Neural crest cell (in vitro differentiated cells): ENCODE results near the gene MYO15B. TPM values are rescaled to one million over a fixed set of nuclear protein-coding genes. Genes with fewer than 3 reads are reported as not detected.

Experiments used
- DNase-seq: peaks from one replicate; pipeline ENCODE4 v3.0.0; 2021; ENCODE audit warnings: low read depth, mixed read lengths, low spot score
- H3K27ac Mint-ChIP-seq: one replicate; pipeline ENCODE4 v1.8.0; 2021; ENCODE audit warnings: mild to moderate bottlenecking, mixed read lengths; ENCODE audit not compliant: unreplicated experiment
- H3K27me3 Mint-ChIP-seq: 2 replicates; pipeline ENCODE4 v1.8.0; 2021; ENCODE audit warnings: low read depth, mild to moderate bottlenecking, mixed read lengths
- H3K36me3 Mint-ChIP-seq: 2 replicates; pipeline ENCODE4 v1.8.0; 2021; ENCODE audit warnings: low read depth, mild to moderate bottlenecking, mixed read lengths
- H3K4me1 Mint-ChIP-seq: 2 replicates; pipeline ENCODE4 v1.8.0; 2021; ENCODE audit warnings: mixed read lengths
- H3K4me3 Mint-ChIP-seq: one replicate; pipeline ENCODE4 v1.8.0; 2021; ENCODE audit warnings: mild to moderate bottlenecking, mixed read lengths
- H3K9me3 Mint-ChIP-seq: 2 replicates; pipeline ENCODE4 v1.8.0; 2021; ENCODE audit warnings: mixed read lengths
- CTCF ChIP-seq: fragments of 200-600 bp; sonication (generic); conservative IDR thresholded peaks from 2 replicates; pipeline ENCODE4 v1.5.0; 2021; ENCODE audit warnings: antibody characterized with exemption, mild to moderate bottlenecking
- total RNA-seq: library from RNA; stranded (reverse); gene quantifications from 2 replicates; pipeline ENCODE4 v1.2.1, GENCODE V29; 2021

MYO15B gene
- total RNA-seq, 1 donor from 2014 or later = 23.7 TPM

- Mint-ChIP-seq H3K27me3 (no peaks in the 10 kb centered on the region), H3K27ac (peak overlapping the region; percentile 68), H3K4me1 (no peaks in the 10 kb centered on the region), H3K9me3 (no peaks in the 10 kb centered on the region), H3K36me3 (no peaks in the 10 kb centered on the region), H3K4me3 (no peak overlapping the region)
- no peak for TF ChIP-seq CTCF
- DNase-seq = no peak
These were observed 15.5 kb downstream of the MYO15B start for GRCh38 chr17:75603123-75603522.

GRCh38 chr17:75604034-75604695, 16.6 kb downstream of the MYO15B start:
- no peak for DNase-seq
- no peaks in the 10 kb centered on the region for H3K9me3 Mint-ChIP-seq
- H3K4me3 Mint-ChIP-seq = no peak overlapping the region
- H3K27ac Mint-ChIP-seq = no peak overlapping the region
- H3K36me3 Mint-ChIP-seq = no peaks in the 10 kb centered on the region
- no peak for TF ChIP-seq CTCF
- H3K4me1 Mint-ChIP-seq = no peaks in the 10 kb centered on the region
- no peaks in the 10 kb centered on the region for H3K27me3 Mint-ChIP-seq

GRCh38 chr17:75605790-75606189, 18.2 kb downstream of the MYO15B start:
- Mint-ChIP-seq H3K4me1 (no peaks in the 10 kb centered on the region), H3K4me3 (no peak overlapping the region), H3K36me3 (no peaks in the 10 kb centered on the region), H3K27ac (no peak overlapping the region), H3K27me3 (no peaks in the 10 kb centered on the region), H3K9me3 (no peaks in the 10 kb centered on the region)
- no peak for TF ChIP-seq CTCF
- no peak for DNase-seq

- Mint-ChIP-seq H3K27ac (no peak overlapping the region), H3K4me1 (no peaks in the 10 kb centered on the region), H3K4me3 (no peak overlapping the region), H3K36me3 (no peaks in the 10 kb centered on the region), H3K27me3 (no peaks in the 10 kb centered on the region), H3K9me3 (no peaks in the 10 kb centered on the region)
- no peak for DNase-seq
- no peak for TF ChIP-seq CTCF
These were observed 19.5 kb downstream of the MYO15B start for GRCh38 chr17:75607086-75607485.

GRCh38 chr17:75610103-75610984, 22.7 kb downstream of the MYO15B start:
- DNase-seq = no peak
- no peak for TF ChIP-seq CTCF
- Mint-ChIP-seq H3K4me3 (no peak overlapping the region), H3K27me3 (no peaks in the 10 kb centered on the region), H3K36me3 (no peaks in the 10 kb centered on the region), H3K4me1 (no peaks in the 10 kb centered on the region), H3K27ac (no peak overlapping the region), H3K9me3 (no peaks in the 10 kb centered on the region)
